H54 (cell line): ENCODE results near the gene SLC6A4.

Source experiments
- DNase-seq: peaks from one replicate; pipeline ENCODE4 v3.0.0; 2011; ENCODE audit warnings: low spot score, mixed read lengths; ENCODE audit not compliant: insufficient read length
- FAIRE-seq: peaks from 3 replicates; lab custom pipeline; 2011; peaks lifted over from hg19 to GRCh38; lab: Jason Lieb, UNC
- POLR2A ChIP-seq: IDR thresholded peaks from 2 replicates; pipeline ENCODE4 v1.6.1; 2011; ENCODE audit warnings: low read depth, mild to moderate bottlenecking, low read length

The SLC6A4 gene

DNA sequence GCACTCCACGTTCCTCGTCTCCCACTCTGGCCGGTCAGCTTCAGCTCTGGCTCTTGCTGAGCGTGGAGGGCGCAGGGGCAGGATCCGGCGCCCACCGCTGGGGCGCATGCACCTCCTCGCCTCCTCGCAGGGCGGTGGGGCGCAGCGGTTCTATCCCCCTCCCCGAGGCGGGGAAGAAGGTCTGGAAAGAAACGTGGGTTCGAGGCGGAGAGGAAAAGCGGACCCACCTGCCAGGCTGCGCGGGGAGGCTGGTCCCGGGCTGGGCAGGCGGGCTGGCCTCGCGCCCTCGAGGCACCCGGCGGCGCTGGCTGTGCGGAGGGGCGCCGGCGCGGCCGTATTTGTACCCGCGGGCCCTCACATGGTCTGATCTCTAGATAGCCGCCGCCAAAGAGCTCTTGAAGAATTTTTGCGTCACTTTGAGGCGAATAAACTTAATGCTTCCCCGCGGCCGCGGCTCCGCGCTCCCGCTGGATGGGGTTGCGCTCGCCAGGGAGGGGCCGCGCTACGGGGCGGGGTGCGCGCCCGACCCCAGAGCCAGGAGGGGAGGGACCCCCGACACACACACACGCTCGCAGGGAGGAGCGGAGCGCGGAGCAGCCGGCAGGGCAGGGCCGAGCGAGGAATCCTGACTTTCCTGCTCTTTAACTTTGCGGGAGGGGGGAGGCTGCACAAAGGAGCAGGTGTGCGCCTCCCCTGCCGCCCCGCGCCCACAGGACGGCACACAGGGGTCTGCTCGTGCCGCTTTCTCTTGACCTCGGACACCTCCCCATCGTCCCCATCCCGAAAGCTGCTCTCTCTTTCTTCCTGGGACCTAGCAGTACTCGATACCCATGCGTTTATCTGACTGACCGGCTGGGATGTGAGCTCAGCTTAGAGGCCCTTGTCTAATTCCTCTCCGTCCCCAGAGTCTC, at the start of gene SLC6A4:
Gene SLC6A4 (minus strand): TSS at position 312 of the 911 bp plus-strand sequence. CDS start 13,739 bp downstream, outside the sequence.
- DNase-seq (no peak), FAIRE-seq (no peak)
- no peak for TF ChIP-seq POLR2A

DNA sequence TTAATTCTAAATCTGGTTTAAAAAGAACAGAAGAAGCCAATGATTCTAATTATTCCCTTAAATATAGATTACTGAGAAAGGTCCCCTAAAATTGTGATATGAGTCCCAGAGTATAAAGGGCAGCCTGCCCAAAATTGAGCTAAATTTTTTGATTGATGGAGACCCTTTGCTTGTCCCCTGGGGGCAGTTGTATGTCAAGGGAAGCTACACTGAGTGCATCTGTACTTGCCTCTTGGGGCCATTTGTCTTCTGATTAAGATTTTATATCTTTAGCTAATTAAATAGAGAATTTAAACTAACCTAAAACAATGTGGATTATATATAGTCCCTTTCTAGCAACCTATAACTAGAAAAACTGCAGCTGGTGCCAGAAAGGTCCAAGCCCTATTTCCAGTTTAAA, 43.7 kb upstream of the SLC6A4 start:
- DNase-seq (no peak), FAIRE-seq (no peak)
- TF ChIP-seq POLR2A = no peak

DNA sequence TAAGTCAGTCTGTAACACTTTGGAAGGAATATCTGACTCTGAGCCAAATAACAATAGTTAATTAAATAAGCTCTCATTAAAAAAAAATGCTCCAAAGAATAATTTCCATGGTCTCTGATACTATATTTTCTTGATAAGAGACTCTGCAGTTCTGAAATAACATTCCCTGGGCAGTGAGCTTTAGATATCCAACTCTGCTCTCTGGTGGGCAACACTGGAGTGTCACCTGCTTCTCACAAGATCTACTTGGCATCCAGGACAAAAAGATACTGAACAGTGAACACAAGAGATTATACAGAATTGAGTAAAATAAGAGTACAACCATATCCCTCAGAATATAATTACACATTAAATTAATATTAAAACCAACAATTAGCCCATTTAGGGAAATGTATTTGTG, 42.5 kb upstream of the SLC6A4 start:
- TF ChIP-seq POLR2A = no peak
- DNase-seq (no peak), FAIRE-seq (no peak)

DNA sequence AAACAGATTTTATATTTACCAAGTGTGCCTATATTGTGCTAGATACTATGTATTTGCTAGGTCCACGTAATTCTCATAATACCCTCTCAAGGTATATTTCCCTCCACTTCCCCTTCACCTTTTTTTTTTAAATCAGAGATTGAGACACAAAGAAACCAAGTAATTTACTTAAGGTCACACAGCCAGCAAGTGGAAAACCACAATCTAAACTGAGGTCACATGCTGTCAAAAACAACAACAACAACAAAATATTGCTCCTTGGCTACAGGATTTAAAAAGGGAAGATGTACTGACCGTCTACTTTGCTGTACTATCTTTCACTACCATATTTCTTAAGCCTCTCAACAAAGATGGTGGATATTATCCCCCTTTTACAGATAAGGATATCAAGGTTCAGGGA, 40.4 kb upstream of the SLC6A4 start:
- no peak for TF ChIP-seq POLR2A
- DNase-seq = no peak
- FAIRE-seq = no peak

DNA sequence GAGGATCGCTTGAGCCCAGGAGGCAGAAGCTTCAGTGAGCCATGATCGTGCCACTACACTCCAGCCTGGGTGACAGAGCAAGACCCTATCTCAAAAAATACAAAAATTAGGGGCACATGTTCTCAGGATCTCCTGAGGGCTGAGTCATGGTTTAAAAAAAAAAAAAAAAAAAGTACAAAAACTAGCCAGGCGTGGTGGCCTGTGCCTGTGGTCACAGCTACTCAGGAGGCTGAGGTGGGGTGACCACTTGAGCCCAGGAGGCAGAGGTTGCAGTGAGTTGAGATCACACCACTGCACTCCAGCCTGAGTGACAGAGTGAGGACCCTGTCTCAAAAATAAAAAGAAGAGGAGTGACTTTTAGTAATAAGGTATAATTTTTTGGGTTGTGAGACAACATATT, 39.4 kb upstream of the SLC6A4 start:
- no peak for TF ChIP-seq POLR2A
- FAIRE-seq = no peak
- DNase-seq = no peak

DNA sequence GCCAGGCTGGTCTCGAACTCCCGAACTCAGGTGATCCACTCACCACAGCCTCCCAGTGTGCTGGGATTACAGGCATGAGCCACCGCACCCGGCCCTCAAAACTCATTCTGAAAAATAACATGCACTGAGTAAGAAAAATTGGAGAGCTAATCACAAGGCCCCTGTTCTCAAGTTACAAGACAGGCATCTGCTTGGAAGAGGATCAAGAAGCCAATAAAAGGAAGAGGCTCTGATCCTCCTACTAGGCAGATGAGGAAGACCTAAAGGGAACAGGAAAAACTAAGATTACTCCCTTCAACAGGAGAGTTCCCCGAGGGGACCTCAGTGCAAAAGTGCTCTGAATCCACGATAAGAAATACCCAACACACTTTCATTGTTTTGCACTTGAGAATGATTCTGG, 37.9 kb upstream of the SLC6A4 start:
- TF ChIP-seq POLR2A = no peak
- FAIRE-seq = no peak
- no peak for DNase-seq

DNA sequence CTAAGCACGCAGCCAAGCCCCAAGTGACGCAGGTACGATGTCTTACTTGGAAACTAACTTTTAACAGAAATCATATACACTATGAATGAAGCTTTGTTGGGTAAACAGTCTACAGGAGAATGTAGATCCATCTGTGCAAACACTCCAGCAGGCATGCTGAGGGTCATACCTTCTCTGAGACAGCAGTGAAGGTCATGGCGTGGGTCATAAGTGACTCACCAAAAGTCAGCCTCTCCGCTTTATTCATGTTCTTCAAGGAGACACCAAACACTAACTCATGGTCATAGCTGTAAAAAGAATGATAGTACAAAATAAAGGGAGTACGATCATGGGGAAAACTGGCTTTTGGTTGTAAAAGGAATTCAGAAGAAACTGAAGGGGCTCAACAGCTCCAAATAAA, 35.6 kb upstream of the SLC6A4 start:
- no peak for TF ChIP-seq POLR2A
- FAIRE-seq = no peak
- DNase-seq = no peak

DNA sequence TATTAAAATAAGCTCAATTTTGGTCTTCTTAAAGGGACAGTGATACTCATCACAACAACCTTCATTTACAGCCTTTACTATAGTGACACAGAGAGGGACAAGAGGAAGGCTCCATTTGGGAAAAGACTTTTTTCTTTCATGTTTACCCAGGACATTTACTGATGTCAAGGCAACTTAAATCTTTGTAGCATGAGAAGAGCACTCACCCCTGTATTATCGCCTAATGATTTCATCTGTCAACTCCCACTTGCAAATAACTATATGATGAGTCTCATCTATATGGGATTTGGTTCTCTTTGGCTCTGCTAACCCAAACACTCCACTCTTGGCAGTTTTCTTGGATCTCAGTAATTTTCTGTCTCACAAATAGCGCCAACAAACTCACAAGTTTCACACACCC, 32.1 kb upstream of the SLC6A4 start:
- DNase-seq = no peak
- no peak for TF ChIP-seq POLR2A
- FAIRE-seq = no peak

DNA sequence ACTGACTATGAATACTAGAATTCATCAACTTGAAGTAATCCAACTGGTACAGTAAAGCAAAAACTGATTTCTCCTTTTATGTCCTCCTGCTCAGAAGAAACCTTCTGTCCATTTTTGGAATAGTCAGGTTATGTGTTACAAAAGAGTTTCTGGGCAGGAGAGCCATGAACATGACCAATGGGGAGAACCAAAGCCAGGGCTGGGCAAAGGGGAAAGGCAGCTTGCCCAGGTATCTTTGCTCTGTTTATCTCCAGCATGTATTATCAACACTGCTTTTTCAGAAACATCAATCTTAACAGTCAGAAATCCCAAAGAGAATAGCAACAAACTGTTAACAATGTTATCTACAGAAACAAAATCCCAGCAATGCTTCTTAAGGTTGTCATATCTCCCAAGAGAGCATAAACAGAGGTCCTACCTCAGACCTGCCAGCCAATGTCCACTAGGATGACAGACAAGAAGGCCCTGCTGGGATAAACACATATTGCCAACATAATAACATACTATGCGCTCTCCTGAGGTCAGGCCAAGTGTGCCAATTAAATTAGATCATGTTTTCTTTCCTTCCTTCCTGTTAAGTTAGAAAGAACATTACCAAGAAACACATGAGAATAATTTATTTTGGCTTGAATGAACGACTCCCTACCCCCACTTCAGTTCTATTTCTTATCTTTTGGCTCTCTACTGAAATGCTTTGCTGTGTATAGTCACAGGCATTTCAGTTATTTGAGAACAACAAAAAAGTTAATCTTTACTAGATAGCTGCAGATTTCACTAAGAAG, 28.2 kb upstream of the SLC6A4 start:
- FAIRE-seq = no peak
- no peak for TF ChIP-seq POLR2A

DNA sequence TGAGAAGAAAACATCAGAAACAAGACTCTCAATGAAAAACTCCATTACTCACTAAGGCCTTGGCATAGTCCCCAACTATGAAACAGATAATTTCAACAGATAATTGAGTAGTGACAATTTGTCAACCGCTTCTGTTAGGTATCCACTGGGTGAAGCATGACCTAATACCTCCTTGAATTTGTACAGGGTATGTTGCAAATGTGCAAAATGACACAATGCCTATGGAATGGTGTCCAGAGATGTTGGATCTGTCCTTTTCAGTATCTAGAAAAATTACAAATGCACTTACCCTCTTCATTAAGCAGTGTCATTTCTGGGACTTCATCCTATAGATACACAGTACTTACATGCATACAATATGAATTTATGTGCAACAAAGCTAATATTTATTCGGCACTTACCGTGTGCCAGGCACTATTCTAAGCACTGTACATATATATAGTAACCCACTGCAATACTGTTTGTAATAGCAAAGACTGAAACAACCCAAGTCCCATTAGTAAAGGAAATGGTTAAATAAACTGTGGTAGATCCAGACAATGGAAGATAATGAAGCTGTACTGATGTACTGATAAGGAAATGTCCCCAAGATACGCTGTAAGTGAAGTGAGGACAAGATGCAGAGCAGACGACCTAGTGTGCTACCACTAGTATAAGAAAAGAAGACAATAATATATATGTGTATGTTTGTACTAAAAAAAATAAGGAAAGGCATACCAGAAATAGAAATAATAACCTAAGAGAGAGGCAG, 21.4 kb upstream of the SLC6A4 start:
- no peak for TF ChIP-seq POLR2A
- FAIRE-seq (no peak), DNase-seq (no peak)

More for the DNA sequence above, 28.2 kb upstream of the SLC6A4 start:
- no peak for DNase-seq

DNA sequence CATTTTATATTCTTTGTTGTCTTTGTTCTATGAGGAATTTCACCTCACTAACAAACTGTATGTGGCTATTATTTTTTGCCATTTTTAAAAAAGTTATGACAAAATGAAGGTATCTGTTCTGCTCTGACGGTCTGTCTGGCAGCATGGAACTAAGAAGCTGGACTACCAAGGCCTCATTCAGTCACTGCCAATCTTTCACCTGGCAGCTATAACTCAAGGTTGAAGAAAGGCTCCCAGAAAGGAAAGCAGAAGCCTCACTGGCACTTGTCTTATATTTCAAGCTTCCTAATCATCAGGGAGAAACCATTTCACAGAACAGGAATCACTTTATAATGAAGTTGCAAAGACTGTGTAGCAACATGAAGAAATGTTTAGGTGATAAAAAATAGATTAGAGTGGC, 18.7 kb upstream of the SLC6A4 start:
- no peak for FAIRE-seq

DNA sequence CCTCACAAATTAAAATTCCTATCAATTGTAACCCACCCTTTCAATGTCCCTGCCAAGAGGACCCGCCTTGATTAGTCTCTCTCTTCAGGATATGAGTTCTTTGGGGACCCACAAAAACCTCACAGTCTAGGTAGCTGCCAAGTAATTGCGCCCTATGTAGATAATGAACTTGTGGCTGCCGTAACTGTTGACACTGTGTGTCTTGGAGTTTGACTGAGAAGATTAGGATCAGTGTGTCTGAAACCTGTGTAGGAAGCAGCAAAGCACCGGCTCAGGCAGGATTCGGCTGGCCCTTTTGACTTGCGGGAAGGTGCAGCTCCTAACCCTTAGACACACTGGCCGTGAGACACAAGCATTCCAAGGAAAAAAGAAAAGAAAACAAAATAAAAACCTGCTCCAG, 17.8 kb upstream of the SLC6A4 start:
- DNase-seq (no peak), FAIRE-seq (no peak)
- no peak for TF ChIP-seq POLR2A

More for the DNA sequence above, 18.7 kb upstream of the SLC6A4 start:
- TF ChIP-seq POLR2A = no peak
- DNase-seq = no peak

DNA sequence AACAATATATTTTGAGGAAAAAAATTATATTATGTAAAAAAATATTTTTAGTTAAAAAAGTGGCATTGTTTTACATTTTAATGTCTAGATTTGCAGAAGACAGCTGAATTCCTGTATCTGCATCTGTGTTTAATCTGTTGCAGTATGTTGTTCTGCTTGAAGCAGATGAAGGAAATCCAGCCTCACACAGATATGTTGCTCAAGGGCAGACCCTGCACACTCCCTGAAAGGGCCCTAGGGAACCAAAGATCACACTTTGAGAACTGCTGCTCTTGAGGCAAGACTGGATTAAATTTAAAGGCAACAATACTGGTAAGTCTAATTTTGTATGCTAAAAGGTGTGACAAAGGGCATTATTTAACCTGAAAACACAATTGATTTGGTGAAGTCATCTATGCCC, 16.4 kb upstream of the SLC6A4 start:
- DNase-seq = no peak
- no peak for TF ChIP-seq POLR2A
- no peak for FAIRE-seq

DNA sequence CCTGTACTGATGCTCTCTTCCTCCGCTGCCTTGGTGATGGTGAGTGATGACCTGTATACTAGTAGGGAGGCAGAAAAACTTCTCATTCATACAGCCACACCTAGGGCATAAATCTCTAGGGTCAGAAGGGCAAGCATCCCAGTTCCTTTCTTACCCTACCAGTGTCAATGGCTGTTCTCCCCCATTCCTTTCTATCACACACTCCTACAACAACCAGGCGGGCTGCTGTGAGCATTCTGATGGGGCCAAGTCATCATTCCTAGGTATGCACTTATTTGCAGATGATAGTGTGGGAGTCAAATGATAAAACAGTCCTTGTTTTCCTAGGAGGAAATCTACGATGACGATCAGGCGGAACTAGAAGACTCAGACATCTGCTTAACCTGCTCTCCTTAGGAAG, 14.0 kb upstream of the SLC6A4 start:
- no peak for DNase-seq
- TF ChIP-seq POLR2A = no peak
- no peak for FAIRE-seq
